Measurements from ENCODE around the gene ENTREP3.

The ENTREP3 gene

DNA sequence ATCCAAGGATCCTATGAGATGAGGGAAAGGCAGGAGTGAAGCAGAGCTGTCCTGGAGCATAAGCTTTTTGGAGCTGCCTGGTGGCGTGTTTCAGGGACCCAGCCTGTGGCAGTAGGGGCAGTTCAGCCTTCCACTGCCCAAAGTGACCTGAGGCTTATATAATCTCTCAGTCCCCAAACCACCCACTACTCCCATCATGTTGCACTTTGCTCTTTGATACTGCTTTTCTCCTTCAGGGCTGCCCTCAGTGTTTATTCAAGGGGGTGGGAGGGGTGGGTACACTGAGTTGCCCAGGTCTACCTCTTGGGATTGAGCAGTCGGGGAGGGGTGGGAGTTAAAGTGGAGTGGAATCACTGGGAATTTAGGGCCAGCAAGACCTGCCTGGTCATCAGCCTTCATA lies 31.3 kb upstream of the ENTREP3 start:
- no peak for DNase-seq (ENCODE audit: low spot score)
- TF ChIP-seq, protein P1, sequence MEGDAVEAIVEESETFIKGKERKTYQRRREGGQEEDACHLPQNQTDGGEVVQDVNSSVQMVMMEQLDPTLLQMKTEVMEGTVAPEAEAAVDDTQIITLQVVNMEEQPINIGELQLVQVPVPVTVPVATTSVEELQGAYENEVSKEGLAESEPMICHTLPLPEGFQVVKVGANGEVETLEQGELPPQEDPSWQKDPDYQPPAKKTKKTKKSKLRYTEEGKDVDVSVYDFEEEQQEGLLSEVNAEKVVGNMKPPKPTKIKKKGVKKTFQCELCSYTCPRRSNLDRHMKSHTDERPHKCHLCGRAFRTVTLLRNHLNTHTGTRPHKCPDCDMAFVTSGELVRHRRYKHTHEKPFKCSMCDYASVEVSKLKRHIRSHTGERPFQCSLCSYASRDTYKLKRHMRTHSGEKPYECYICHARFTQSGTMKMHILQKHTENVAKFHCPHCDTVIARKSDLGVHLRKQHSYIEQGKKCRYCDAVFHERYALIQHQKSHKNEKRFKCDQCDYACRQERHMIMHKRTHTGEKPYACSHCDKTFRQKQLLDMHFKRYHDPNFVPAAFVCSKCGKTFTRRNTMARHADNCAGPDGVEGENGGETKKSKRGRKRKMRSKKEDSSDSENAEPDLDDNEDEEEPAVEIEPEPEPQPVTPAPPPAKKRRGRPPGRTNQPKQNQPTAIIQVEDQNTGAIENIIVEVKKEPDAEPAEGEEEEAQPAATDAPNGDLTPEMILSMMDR (IDR thresholded peaks at IDR 0.05; ENCODE audit: extremely low read depth, missing control alignments): no peak

- TF ChIP-seq, protein P1 (IDR thresholded peaks at IDR 0.05; ENCODE audit: extremely low read depth, missing control alignments): no peak
- DNase-seq (ENCODE audit: low spot score): no peak
Measured at GRCh38 chr1:155285631-155286044, 30.4 kb upstream of the ENTREP3 start.

DNA sequence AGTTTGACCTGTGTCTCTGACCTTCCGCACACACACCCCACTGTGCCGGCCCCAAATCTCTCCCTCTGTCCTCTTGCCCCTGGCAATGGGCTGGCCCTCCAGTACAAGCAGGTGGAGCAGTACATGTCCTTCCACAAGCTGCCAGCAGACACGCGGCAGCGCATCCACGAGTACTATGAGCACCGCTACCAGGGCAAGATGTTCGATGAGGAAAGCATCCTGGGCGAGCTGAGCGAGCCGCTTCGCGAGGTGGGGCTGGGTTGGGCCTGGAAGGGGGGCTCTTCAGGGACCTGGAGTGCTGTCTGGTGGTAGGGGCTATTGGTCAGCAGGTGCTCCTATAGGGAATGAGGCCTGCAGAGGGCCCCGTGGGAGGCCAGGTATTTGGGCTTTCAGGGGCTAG lies 29.8 kb upstream of the ENTREP3 start:
- DNase-seq (ENCODE audit: low spot score): no peak
- TF ChIP-seq, protein P1 (IDR thresholded peaks at IDR 0.05; ENCODE audit: extremely low read depth, missing control alignments): no peak

DNA sequence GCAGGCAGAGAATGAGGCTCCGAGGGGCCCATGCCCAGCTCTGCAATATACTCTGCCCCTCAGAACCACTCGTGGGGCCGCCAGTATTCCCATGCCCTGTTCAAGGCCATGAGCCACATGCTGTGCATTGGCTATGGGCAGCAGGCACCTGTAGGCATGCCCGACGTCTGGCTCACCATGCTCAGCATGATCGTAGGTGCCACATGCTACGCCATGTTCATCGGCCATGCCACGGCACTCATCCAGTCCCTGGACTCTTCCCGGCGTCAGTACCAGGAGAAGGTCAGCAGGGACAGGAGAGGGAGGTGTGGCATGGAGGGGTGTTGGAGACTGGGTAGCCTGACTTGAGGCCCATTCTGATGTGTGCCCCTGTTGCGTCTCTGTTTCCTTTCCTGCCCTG lies 29.2 kb upstream of the ENTREP3 start:
- no peak for DNase-seq (ENCODE audit: low spot score)
- TF ChIP-seq, protein P1 (IDR thresholded peaks at IDR 0.05; ENCODE audit: extremely low read depth, missing control alignments): no peak

DNA sequence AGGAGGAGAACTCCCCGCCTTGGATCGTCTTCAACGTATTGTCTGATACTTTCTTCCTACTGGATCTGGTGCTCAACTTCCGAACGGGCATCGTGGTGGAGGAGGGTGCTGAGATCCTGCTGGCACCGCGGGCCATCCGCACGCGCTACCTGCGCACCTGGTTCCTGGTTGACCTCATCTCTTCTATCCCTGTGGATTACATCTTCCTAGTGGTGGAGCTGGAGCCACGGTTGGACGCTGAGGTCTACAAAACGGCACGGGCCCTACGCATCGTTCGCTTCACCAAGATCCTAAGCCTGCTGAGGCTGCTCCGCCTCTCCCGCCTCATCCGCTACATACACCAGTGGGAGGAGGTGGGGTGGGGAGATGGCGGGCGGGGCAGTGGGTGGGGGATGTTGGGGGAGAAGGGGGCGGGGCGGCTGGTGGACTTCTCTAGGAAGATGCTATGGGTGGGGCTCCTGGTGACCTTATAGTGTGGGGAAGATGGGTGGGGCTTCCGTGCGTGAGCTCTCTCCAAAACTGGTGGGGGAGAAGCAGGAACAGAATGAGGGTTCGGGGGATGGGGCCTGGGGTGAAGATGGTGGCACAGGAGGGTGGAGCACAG lies 27.3 kb upstream of the ENTREP3 start:
- no peak for DNase-seq (ENCODE audit: low spot score)
- TF ChIP-seq, protein P1 (IDR thresholded peaks at IDR 0.05; ENCODE audit: extremely low read depth, missing control alignments): no peak

DNA sequence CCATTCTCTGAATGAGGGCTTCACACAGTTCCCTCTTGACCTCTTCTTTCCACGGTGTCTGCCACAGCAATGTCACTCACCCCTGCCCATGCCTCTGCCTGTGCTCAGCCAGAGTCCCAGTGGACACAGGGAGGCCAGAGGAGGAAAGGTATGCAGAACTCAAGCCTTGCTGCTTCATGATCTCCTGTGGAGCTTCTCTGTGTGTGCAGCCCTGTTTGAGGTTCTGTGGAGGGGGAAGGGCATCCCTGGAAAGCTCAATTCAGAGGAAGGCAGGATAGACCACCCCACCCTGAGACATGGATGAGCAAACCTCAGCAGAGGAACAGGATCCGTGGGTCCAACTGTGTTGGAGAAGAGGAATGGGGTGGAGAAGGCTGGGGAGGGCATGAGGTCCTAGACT lies 24.0 kb upstream of the ENTREP3 start:
- TF ChIP-seq, protein P1 (IDR thresholded peaks at IDR 0.05; ENCODE audit: extremely low read depth, missing control alignments): no peak
- no peak for DNase-seq (ENCODE audit: low spot score)

GRCh38 chr1:155278689-155279160 lies 23.4 kb upstream of the ENTREP3 start:
- DNase-seq (ENCODE audit: low spot score): no peak
- TF ChIP-seq, protein P1 (IDR thresholded peaks at IDR 0.05; ENCODE audit: extremely low read depth, missing control alignments): no peak
